Stimulated activated CD8-positive, alpha-beta memory T cell treated with anti-CD3 and anti-CD28 coated beads, Interleukin-4, amount 100 ng/mL, for 24 hours (primary cell): Measurements from ENCODE around the gene FER.
"Not testable (repeated sequence)": the region's sequence is repeated elsewhere in the genome, so short reads cannot be mapped to it uniquely, and the experiment has no call there.

Experiments used
- DNase-seq: peaks from one replicate; pipeline ENCODE4 v3.0.0-alpha.2; 2020; ENCODE audit warnings: low read depth

FER gene

GRCh38 chr5:109125755-109126429, 378.2 kb downstream of the FER start:
- DNase-seq, result no peak

- no peak for DNase-seq
Observed at GRCh38 chr5:109126481-109126880, 378.8 kb downstream of the FER start.

- DNase-seq, result no peak
Observed at GRCh38 chr5:109136906-109137305, 389.2 kb downstream of the FER start.

- DNase-seq, result no peak
Observed at GRCh38 chr5:109141222-109142200, 393.8 kb downstream of the FER start.

GRCh38 chr5:109143031-109143430, 395.3 kb downstream of the FER start:
- DNase-seq, result no peak

- DNase-seq, result no peak
Observed at GRCh38 chr5:109145139-109145538, 397.4 kb downstream of the FER start.

- DNase-seq, result no peak
Observed at GRCh38 chr5:109146591-109146990, 398.9 kb downstream of the FER start.

GRCh38 chr5:109152565-109152964, 404.9 kb downstream of the FER start:
- DNase-seq, result no peak

- DNase-seq, result no peak
Observed at GRCh38 chr5:109155625-109156024, 407.9 kb downstream of the FER start.

GRCh38 chr5:109156885-109157284, 409.2 kb downstream of the FER start:
- DNase-seq, result no peak

- DNase-seq, result no peak
Observed at GRCh38 chr5:109160468-109160867, 412.8 kb downstream of the FER start.

GRCh38 chr5:109161914-109162683, 414.4 kb downstream of the FER start:
- DNase-seq, result no peak

- DNase-seq, result no peak
Observed at GRCh38 chr5:109163336-109163735, 415.6 kb downstream of the FER start.

- no peak for DNase-seq
Observed at GRCh38 chr5:109164001-109164400, 416.3 kb downstream of the FER start.

GRCh38 chr5:109167586-109167985, 419.9 kb downstream of the FER start:
- no peak for DNase-seq

- DNase-seq, result no peak
Observed at GRCh38 chr5:109168151-109168550, 420.5 kb downstream of the FER start.

- no peak for DNase-seq
Observed at GRCh38 chr5:109170629-109171350, 423.1 kb downstream of the FER start.

- not testable (repeated sequence) for DNase-seq
Observed at GRCh38 chr5:109171437-109172073, 423.9 kb downstream of the FER start.

GRCh38 chr5:109173036-109173794, 425.5 kb downstream of the FER start:
- DNase-seq, result no peak

- no peak for DNase-seq
Observed at GRCh38 chr5:109177227-109177626, 429.5 kb downstream of the FER start.

GRCh38 chr5:109177782-109178181, 430.1 kb downstream of the FER start:
- no peak for DNase-seq
